Measurements from ENCODE around the gene BCL11A.

BCL11A gene

GRCh38 chr2:60490441-60490840, 63.0 kb downstream of the BCL11A start:
- no peaks in the 10 kb centered on the region for H3K36me3 ChIP-seq (ENCODE audit: low read depth)
- no peak overlapping the region for H3K4me3 ChIP-seq (ENCODE audit: severe bottlenecking)
- no peaks in the 10 kb centered on the region for H3K27me3 ChIP-seq (ENCODE audit: insufficient read depth, poor library complexity, severe bottlenecking)
- TF ChIP-seq CTCF (IDR thresholded peaks at IDR 0.05; ENCODE audit: poor library complexity, severe bottlenecking): no peak
- no peaks in the 10 kb centered on the region for H3K9me3 ChIP-seq (ENCODE audit: severe bottlenecking)
- DNase-seq (ENCODE audit: low spot score): no peak
- no peak overlapping the region for H3K27ac ChIP-seq (ENCODE audit: poor library complexity, severe bottlenecking)
- no peaks in the 10 kb centered on the region for H3K4me1 ChIP-seq (ENCODE audit: insufficient read depth, poor library complexity, severe bottlenecking)
- ATAC-seq (ENCODE audit: low read depth): no peak

GRCh38 chr2:60489289-60489688, 64.2 kb downstream of the BCL11A start:
- no peak overlapping the region for H3K27ac ChIP-seq (ENCODE audit: poor library complexity, severe bottlenecking)
- H3K36me3 ChIP-seq (ENCODE audit: low read depth): no peaks in the 10 kb centered on the region
- H3K27me3 ChIP-seq (ENCODE audit: insufficient read depth, poor library complexity, severe bottlenecking): no peaks in the 10 kb centered on the region

GRCh38 chr2:60488291-60488690, 65.2 kb downstream of the BCL11A start:
- Histone ChIP-seq H3K9me3 (ENCODE audit: severe bottlenecking) (no peaks in the 10 kb centered on the region), H3K4me1 (ENCODE audit: insufficient read depth, poor library complexity, severe bottlenecking) (no peaks in the 10 kb centered on the region), H3K27ac (ENCODE audit: poor library complexity, severe bottlenecking) (no peak overlapping the region), H3K36me3 (ENCODE audit: low read depth) (no peaks in the 10 kb centered on the region), H3K4me3 (ENCODE audit: severe bottlenecking) (no peak overlapping the region), H3K27me3 (ENCODE audit: insufficient read depth, poor library complexity, severe bottlenecking) (no peaks in the 10 kb centered on the region)
- no peak for DNase-seq (ENCODE audit: low spot score)
- TF ChIP-seq CTCF (IDR thresholded peaks at IDR 0.05; ENCODE audit: poor library complexity, severe bottlenecking): no peak
- no peak for ATAC-seq (ENCODE audit: low read depth)

More at GRCh38 chr2:60489289-60489688, 64.2 kb downstream of the BCL11A start:
- TF ChIP-seq CTCF (IDR thresholded peaks at IDR 0.05; ENCODE audit: poor library complexity, severe bottlenecking): no peak
- DNase-seq (ENCODE audit: low spot score): no peak
- ATAC-seq (ENCODE audit: low read depth): no peak
- H3K9me3 ChIP-seq (ENCODE audit: severe bottlenecking): no peaks in the 10 kb centered on the region
- H3K4me3 ChIP-seq (ENCODE audit: severe bottlenecking): no peak overlapping the region
- no peaks in the 10 kb centered on the region for H3K4me1 ChIP-seq (ENCODE audit: insufficient read depth, poor library complexity, severe bottlenecking)

- H3K4me1 ChIP-seq (ENCODE audit: insufficient read depth, poor library complexity, severe bottlenecking): no peaks in the 10 kb centered on the region
- no peaks in the 10 kb centered on the region for H3K9me3 ChIP-seq (ENCODE audit: severe bottlenecking)
- ATAC-seq (ENCODE audit: low read depth): no peak
- no peak overlapping the region for H3K27ac ChIP-seq (ENCODE audit: poor library complexity, severe bottlenecking)
- H3K27me3 ChIP-seq (ENCODE audit: insufficient read depth, poor library complexity, severe bottlenecking): no peaks in the 10 kb centered on the region
- no peak overlapping the region for H3K4me3 ChIP-seq (ENCODE audit: severe bottlenecking)
- TF ChIP-seq CTCF (IDR thresholded peaks at IDR 0.05; ENCODE audit: poor library complexity, severe bottlenecking): no peak
- no peak for DNase-seq (ENCODE audit: low spot score)
- H3K36me3 ChIP-seq (ENCODE audit: low read depth): no peaks in the 10 kb centered on the region
Observed at GRCh38 chr2:60487174-60487573, 66.3 kb downstream of the BCL11A start.

GRCh38 chr2:60486551-60486950, 66.9 kb downstream of the BCL11A start:
- no peaks in the 10 kb centered on the region for H3K9me3 ChIP-seq (ENCODE audit: severe bottlenecking)
- no peak overlapping the region for H3K27ac ChIP-seq (ENCODE audit: poor library complexity, severe bottlenecking)
- no peaks in the 10 kb centered on the region for H3K36me3 ChIP-seq (ENCODE audit: low read depth)
- no peak overlapping the region for H3K4me3 ChIP-seq (ENCODE audit: severe bottlenecking)
- no peaks in the 10 kb centered on the region for H3K27me3 ChIP-seq (ENCODE audit: insufficient read depth, poor library complexity, severe bottlenecking)
- no peaks in the 10 kb centered on the region for H3K4me1 ChIP-seq (ENCODE audit: insufficient read depth, poor library complexity, severe bottlenecking)
- DNase-seq (ENCODE audit: low spot score) (no peak), ATAC-seq (ENCODE audit: low read depth) (no peak)
- TF ChIP-seq CTCF (IDR thresholded peaks at IDR 0.05; ENCODE audit: poor library complexity, severe bottlenecking): no peak

Data from RWPE2 (cell line).